HG03108 (cell line): ENCODE results near the gene ADAMTS16.

Experiments used
- ATAC-seq: cut with Tn5 transposase; IDR thresholded peaks from one replicate; pipeline ENCODE4 v1.9.1; 2021; ENCODE audit warnings: moderate library complexity; ENCODE audit not compliant: unreplicated experiment

The ADAMTS16 gene

DNA sequence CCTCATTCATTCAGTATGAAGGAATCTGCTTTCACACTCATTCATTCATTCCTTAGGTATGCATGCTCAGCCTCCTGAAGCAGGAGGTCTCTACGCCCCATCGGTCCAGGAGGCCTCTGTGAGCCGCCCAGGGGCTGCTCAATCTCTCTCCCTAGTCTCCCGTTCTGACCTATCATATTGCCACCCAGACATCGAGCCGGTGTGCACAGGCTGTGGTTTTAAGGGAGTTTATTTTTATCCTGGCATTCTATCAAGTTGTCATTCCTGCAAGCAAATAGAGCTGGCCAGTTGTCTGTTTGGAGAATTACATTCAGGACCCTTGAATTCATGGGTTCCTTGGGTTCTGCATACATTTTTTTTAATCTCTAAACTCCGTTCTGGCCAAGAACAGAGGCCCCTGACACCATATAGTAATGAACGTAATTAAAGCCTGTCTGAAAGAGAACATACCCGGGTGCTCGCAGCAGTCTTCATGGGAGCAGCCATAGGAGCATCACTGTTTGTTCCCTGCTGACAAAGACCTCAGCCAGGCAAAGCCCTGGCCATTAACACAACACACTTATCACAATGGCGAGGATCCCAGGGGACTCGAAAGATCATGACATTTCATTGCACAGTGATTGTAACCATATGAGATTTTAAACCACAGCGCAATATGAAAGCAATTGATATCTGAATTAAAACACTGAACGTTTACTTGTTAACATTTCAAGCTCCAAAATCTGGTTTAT, 80.9 kb downstream of the ADAMTS16 start:
- no peak for ATAC-seq

GRCh38 chr5:5221724-5222123, 81.6 kb downstream of the ADAMTS16 start:
- ATAC-seq, result no peak

DNA sequence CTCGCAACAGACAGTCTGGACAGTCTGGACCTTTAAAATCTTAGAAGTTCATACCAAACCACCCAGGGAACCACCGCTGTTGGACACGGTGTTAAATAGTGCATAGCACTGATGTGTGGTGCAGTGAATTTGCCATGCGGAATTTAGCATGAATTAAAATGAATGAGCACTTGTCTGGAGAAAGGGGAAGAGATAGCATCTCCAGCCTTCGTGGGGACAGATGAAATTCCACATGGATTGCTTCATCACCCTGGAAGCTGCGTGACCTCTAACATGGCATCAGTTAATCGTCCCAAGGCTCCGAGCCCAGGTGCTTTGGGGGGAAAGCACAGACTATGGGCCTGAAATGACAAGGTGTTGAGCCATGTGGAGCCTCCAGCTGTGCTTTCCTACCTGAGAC, 91.4 kb downstream of the ADAMTS16 start:
- no peak for ATAC-seq

DNA sequence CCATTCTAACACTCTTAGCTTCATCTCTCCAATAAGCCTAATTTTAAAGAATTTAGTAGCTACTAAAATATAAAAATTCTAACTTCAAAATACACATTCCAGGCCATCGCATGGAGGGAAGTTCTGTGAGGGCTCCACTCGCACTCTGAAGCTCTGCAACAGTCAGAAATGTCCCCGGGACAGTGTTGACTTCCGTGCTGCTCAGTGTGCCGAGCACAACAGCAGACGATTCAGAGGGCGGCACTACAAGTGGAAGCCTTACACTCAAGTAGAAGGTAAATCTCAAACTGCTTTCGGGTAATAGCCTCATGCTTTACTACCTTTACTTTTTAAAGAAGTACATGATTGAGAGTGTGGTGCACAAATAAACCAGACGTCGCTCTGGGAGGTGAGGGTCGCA, 94.8 kb downstream of the ADAMTS16 start:
- no peak for ATAC-seq

GRCh38 chr5:5235685-5236084, 95.6 kb downstream of the ADAMTS16 start:
- ATAC-seq, result no peak

GRCh38 chr5:5239191-5239590, 99.1 kb downstream of the ADAMTS16 start:
- ATAC-seq, result no peak

DNA sequence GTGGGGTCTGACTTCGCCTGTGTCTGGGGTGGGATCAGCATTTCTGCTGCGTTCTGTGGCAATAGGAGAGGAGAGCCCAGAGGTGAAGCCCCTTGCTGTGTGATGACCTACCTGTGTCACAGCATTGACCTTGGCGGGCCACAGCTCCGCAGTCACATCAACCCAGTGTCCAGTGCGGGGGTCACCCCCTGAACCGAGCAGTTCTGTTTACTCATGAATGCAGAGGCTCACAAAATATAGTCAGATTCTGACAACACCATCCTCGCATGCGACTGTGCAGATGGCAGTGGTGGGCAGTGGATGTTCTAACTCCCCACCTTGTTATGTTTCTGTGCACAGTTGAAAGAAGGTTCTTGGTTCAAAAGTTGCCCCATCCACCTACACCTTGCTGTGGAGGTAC, 100.1 kb downstream of the ADAMTS16 start:
- ATAC-seq, result no peak

DNA sequence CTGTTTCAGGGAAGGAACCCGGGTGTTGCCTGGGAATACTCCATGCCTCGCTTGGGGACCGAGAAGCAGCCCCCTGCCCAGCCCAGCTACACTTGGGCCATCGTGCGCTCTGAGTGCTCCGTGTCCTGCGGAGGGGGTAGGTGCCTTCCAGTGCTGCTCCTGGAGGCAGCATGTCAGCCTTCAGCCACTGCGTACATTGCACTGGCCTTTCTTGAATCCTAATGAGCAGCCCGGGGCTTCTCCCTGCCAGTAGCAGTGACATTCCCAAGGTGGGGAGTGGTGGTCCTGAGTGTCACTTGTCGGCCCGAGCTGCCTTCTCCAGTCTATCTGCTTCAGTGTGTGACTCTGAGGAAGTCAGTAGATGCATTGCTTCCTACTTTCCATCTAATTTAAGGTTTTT, 101.9 kb downstream of the ADAMTS16 start:
- no peak for ATAC-seq

DNA sequence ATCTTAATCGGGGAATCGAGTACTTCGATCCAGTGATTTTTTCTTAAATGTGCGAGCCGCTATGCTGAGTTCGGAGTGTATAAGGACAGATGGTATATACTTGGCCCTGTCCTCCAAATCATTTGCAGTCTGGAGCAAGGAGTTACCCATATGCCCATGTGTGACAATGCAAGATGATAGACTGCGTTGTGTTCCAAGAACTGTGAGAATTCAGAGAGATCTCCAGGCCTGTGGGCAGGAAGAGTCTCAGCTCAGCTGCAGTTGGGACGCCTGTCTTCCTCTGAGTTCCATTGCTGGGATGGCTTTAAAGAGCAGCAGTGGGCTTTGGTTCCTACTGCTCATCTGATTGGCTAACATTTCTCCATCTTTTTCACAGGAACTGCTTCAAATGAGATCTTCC, 106.6 kb downstream of the ADAMTS16 start:
- ATAC-seq, result no peak

- ATAC-seq, result no peak
Observed at GRCh38 chr5:5250758-5251157, 110.6 kb downstream of the ADAMTS16 start.

DNA sequence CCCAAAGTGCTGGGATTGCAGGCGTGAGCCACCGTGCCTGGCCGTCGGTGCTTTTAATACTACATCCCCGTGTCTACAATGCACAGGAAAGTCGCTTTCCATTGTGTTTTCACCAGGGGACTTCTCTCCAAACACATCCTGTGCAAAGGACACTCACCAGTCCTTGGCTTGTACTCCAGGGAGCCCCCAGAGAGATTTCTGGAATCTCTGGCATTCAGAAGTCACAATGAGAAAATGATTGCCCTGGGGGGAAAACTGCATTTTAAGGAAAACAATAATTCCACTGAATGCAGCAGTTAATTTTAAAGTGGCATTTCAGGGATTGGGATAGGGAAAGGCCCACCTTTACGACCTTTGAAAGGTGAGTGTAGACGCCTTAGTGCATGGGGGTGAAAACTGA, 112.0 kb downstream of the ADAMTS16 start:
- ATAC-seq, result no peak

DNA sequence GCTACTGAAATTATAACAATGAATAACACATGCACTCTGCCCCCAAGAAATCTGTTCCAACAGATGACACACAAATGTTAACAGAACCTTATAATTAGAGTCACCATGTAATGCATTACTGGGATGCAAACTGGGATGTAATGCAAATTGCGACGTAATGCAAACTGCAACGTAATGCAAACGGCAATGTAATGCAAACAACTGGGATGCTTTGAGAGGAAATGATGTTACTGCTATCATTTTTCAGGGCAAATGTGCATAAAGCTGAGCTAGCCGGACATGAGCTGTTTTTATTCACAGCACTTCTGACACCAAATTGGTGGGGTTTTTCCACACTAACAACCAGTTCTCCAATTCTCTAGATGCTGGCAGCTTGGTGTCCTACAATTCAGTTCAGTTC, 117.2 kb downstream of the ADAMTS16 start:
- ATAC-seq, result no peak

DNA sequence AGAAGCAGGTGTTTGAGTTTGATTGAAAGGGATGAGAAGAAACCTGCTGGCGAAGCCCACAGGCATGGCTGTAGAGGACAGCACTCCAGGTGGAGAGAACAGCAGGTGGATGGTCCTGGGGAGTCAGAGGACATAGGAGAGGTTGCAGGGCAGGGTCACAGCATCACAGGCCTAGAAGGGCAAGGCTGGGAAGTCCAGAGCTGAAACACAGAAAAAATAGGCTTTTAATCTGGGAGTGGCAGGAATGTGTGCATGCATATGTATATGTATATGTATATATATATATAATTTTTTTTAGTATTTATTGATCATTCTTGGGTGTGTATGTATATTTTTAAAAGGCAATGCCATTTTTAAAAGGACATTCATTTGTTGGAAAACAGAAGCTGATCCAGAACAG, 118.4 kb downstream of the ADAMTS16 start:
- no peak for ATAC-seq

- ATAC-seq, result no peak
Observed at GRCh38 chr5:5264727-5265126, 124.6 kb downstream of the ADAMTS16 start.

- no peak for ATAC-seq
Observed at GRCh38 chr5:5266297-5266696, 126.2 kb downstream of the ADAMTS16 start.

GRCh38 chr5:5270161-5270560, 130.0 kb downstream of the ADAMTS16 start:
- no peak for ATAC-seq

DNA sequence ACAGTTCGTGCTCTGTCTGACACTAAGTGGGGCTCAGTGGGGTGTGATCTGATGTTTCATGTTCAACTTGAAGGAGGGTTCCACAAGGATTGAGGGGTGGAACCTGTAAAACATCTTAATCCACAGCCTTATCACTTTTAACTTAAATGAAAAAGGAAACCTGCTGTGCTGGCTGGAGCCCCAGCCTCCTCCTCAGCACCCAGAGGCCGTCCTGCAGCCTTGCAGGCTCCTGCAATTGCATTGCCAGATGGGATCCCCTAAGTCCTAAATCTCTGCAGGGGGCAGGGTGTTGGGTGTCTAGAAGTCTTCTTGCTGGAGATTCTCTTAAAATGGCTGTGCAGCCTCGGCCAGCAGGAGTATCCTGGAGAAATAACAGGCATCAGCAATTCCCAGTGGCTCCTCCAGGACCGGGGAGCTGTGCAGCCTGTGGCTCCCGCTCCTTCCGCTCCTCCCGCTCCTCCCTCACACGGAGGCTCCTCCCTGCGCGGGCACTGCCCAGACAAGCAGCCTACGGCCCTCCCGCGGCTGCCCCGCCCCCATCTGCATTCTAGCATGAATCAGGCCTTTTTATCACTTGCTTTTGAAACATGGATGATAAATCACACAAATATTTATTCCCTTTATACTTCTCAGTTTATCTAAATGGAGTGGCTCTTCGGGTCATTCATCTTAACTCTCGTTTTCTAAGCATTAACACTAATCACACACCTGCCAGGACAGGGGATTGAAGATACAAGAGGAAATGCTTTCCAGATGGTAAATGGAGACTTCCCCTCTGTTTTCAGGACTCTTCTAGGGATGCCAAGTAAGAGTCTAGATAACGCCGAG, 131.0 kb downstream of the ADAMTS16 start:
- ATAC-seq, result no peak

DNA sequence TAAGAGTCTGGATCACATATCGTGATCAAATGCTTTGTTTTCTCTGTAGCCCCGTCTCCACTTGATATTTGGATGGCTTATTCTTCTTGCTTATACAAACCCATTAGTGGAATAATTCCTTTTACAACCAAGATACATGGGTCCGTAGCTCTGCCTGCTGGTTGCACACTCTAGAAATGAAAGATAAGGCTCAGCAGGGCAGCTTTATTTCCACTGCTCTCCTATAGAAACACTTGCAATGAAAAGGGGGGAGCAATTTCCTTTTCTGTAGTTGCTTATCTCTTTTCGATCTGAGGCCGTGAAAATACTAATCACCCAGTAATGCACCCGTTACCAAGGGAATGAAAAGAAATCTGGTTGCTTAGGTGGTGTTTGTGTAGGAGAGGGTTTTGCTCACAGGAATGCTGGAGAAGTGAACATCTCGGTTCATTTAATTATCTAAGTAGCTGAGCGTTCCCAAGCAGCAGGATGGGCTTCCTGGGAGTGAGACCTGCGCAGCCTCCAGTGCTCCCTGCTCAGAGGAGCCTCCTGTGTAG, 131.7 kb downstream of the ADAMTS16 start:
- no peak for ATAC-seq

DNA sequence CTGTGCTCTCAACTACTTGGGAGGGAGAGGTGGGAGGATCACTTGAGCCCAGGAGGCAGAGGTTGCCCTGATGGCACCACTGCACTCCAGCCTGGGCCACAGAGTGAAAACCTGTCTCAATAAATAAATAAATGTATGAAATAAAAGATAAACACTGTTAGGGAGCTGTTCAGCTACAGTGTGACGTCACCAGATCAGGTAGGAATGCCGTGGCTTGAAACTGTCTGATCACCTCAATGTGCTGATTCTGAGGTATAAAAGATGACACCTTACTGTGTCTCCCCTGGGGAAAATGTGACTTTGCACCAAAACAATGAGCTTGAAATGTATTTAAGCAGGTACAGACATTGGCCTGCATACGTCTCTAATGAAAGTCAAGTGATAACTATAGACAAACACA, 133.3 kb downstream of the ADAMTS16 start:
- no peak for ATAC-seq

DNA sequence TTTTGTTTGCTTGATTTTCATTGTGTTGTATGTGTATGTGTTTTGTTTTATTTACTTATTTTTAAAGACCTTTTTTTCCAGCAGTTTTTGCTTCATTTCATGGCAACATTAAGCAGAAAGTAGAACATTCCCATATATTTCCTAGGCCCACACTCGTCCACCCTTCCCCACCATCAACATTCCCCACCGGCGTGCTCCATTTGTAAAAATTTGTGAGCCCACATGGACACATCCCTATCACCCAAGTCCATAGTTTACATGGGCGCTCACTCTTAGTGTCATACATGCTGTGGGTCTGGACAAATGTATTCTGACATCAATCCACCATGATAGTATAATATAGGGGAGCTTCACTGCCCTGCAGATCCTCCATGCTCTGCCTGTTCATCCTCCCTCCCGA, 133.8 kb downstream of the ADAMTS16 start:
- ATAC-seq, result no peak

GRCh38 chr5:5275211-5275610, 135.1 kb downstream of the ADAMTS16 start:
- ATAC-seq, result no peak

DNA sequence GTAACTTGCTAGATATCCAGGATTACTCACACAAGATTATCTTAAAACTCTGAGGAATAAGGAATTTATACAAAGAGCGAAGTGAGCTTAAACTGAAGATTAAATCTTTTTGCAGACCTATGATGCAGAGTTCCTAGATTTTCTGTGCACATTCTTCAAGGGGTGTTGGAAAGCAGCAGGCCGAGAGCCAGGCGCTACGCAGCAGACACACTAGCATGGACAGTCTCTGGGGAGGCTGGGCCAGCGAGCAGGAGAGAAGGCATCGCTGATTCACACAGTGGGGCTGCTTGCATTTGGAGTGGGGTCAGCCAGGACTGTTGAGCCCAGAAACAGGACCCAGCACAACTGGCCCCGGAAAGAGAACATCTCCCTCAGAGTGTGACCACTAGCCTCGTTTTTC, 136.3 kb downstream of the ADAMTS16 start:
- no peak for ATAC-seq
